ENCODE data around the gene SDSL.

Gene SDSL

DNA sequence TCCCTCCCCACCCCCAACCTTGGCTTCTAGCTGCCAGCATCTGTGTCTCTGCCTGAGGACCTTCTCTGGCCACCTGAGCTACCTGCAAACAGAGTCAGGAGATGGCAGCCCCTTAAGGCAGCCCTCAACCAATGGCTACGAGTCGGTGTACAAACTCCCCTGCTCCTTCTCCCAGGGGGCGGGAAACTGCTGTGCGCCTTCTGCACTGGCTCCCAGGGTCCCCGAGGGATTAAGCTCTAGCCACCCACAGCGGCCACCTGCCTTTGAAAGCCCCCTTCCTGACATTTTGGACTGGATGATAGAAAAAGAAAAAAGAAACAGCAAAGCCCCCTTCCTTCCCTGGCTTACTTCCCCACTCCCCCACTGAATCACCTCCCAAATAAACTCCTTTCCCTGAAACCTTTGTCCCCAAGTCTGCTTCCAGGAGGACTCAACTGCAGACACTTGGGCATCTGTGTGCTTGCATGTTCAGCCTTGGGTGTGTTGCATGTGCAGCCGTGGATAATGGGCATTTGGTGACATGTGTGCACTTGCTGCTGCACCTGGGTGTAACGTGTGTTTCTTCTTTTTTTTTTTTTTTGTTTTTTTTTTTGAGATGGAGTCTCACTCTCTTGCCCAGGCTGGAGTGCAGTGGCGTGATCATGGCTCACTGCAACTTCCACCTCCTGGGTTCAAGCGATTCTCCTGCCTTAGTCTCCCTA lies 24.5 kb upstream of the SDSL start:
- no peak overlapping the region for H3K4me3 ChIP-seq (ENCODE audit: low read length)
- peaks cover 30% of the 10 kb centered on the region for H3K27me3 ChIP-seq (replicated peaks; ENCODE audit: control insufficient read depth, insufficient read depth, low read length)

DNA sequence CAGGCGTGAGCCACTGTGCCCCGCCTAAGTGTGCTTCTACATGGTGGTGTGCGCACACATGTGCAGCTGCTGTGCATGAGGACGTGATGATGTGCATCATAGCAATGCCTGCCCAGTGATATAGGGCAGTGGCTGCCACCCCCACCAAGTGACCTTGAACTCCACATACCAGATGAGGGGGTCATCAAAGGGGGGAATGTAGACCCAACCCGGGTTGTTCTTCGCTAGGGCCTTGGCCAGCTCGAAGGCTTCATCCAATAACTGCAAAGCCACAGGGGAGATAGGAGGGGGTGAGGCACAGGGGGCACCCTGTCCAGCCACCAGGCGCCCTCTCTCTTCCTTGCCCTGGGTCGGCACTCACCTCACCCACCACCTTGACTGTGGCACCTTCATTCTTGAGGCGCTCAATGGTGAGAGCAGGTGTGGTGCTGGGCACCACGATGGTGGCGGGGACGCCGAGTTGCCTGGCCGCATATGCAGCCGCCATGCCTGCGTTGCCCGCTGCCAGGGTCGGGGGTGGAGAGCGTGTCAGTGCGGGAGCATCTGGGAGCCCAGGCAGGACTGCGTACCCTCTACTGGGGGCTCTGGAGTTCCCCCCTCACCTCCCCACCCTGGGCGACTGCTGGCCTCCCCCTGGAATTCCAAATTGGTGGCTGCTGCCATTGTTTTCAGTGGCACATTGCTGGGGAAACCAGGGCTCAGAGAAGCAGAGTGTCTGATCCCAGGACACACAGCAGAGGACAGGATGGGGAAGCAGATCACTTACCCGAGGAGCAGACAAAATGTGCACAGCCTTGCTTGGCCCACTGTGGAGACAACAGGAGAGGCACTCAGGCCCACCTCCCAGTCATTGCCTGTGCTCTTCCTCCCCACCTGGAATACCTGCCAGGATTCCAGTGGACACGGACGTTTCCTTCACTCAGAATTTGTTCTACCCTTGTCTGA lies 23.6 kb upstream of the SDSL start:
- Histone ChIP-seq H3K4me1 (ENCODE audit: control insufficient read depth, insufficient read depth, low read length) (no peaks in the 10 kb centered on the region), H3K4me3 (ENCODE audit: low read length) (no peak overlapping the region), H3K9me3 (ENCODE audit: control insufficient read depth, low read length) (no peaks in the 10 kb centered on the region), H3K27me3 (replicated peaks; ENCODE audit: control insufficient read depth, insufficient read depth, low read length) (peaks cover 30% of the 10 kb centered on the region), H3K9ac (ENCODE audit: low read length) (no peak overlapping the region), H3K36me3 (ENCODE audit: control insufficient read depth, insufficient read depth, low read length, severe bottlenecking) (no peaks in the 10 kb centered on the region)
- DNase-seq (ENCODE audit: low read depth): no peak

More for the DNA sequence above, 24.5 kb upstream of the SDSL start:
- Histone ChIP-seq H3K36me3 (ENCODE audit: control insufficient read depth, insufficient read depth, low read length, severe bottlenecking) (no peaks in the 10 kb centered on the region), H3K9me3 (ENCODE audit: control insufficient read depth, low read length) (no peaks in the 10 kb centered on the region), H3K4me1 (ENCODE audit: control insufficient read depth, insufficient read depth, low read length) (no peaks in the 10 kb centered on the region), H3K9ac (ENCODE audit: low read length) (no peak overlapping the region)
- no peak for DNase-seq (ENCODE audit: low read depth)

- no peak overlapping the region for H3K4me3 ChIP-seq (ENCODE audit: low read length)
- H3K36me3 ChIP-seq (ENCODE audit: control insufficient read depth, insufficient read depth, low read length, severe bottlenecking): no peaks in the 10 kb centered on the region
- DNase-seq (ENCODE audit: low read depth): no peak
- peaks cover 4% of the 10 kb centered on the region for H3K4me1 ChIP-seq (ENCODE audit: control insufficient read depth, insufficient read depth, low read length)
- no peak overlapping the region for H3K9ac ChIP-seq (ENCODE audit: low read length)
- no peaks in the 10 kb centered on the region for H3K9me3 ChIP-seq (ENCODE audit: control insufficient read depth, low read length)
- peaks cover 30% of the 10 kb centered on the region for H3K27me3 ChIP-seq (replicated peaks; ENCODE audit: control insufficient read depth, insufficient read depth, low read length)
Measured at GRCh38 chr12:113399490-113399889, 22.7 kb upstream of the SDSL start.

DNA sequence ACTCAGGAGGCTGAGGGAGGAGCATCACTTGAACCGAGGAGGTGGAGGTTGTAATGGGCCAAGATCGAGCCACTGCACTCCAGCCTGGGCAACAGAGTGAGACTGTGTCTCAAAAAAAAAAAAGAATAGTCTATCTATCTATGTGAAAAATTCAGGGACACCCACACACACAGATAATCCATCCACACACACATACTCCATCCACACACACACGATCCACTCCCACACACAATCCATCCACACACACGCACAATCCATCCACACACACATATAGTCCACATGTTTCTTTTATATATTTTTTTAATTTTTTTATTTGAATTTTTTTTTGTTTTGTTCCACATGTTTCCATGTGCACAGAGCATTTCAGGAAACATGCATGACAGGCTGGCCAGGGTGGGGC lies 21.8 kb upstream of the SDSL start:
- H3K9ac ChIP-seq (ENCODE audit: low read length): no peak overlapping the region
- no peak overlapping the region for H3K4me3 ChIP-seq (ENCODE audit: low read length)
- peaks cover 4% of the 10 kb centered on the region for H3K4me1 ChIP-seq (ENCODE audit: control insufficient read depth, insufficient read depth, low read length)
- H3K36me3 ChIP-seq (ENCODE audit: control insufficient read depth, insufficient read depth, low read length, severe bottlenecking): no peaks in the 10 kb centered on the region
- DNase-seq (ENCODE audit: low read depth): no peak
- no peaks in the 10 kb centered on the region for H3K9me3 ChIP-seq (ENCODE audit: control insufficient read depth, low read length)
- peaks cover 30% of the 10 kb centered on the region for H3K27me3 ChIP-seq (replicated peaks; ENCODE audit: control insufficient read depth, insufficient read depth, low read length)

- no peaks in the 10 kb centered on the region for H3K36me3 ChIP-seq (ENCODE audit: control insufficient read depth, insufficient read depth, low read length, severe bottlenecking)
- H3K4me3 ChIP-seq (ENCODE audit: low read length): no peak overlapping the region
- no peak overlapping the region for H3K9ac ChIP-seq (ENCODE audit: low read length)
- H3K27me3 ChIP-seq (replicated peaks; ENCODE audit: control insufficient read depth, insufficient read depth, low read length): peaks cover 30% of the 10 kb centered on the region
- H3K4me1 ChIP-seq (ENCODE audit: control insufficient read depth, insufficient read depth, low read length): peaks cover 4% of the 10 kb centered on the region
- H3K9me3 ChIP-seq (ENCODE audit: control insufficient read depth, low read length): no peaks in the 10 kb centered on the region
- DNase-seq (ENCODE audit: low read depth): no peak
Measured at GRCh38 chr12:113401066-113402000, 20.8 kb upstream of the SDSL start.

- DNase-seq (ENCODE audit: low read depth): no peak
- peaks cover 21% of the 10 kb centered on the region for H3K27me3 ChIP-seq (replicated peaks; ENCODE audit: control insufficient read depth, insufficient read depth, low read length)
- no peaks in the 10 kb centered on the region for H3K36me3 ChIP-seq (ENCODE audit: control insufficient read depth, insufficient read depth, low read length, severe bottlenecking)
- no peak overlapping the region for H3K9ac ChIP-seq (ENCODE audit: low read length)
- H3K4me1 ChIP-seq (ENCODE audit: control insufficient read depth, insufficient read depth, low read length): peaks cover 7% of the 10 kb centered on the region
- H3K4me3 ChIP-seq (ENCODE audit: low read length): no peak overlapping the region
- no peaks in the 10 kb centered on the region for H3K9me3 ChIP-seq (ENCODE audit: control insufficient read depth, low read length)
Measured at GRCh38 chr12:113402586-113403260, 19.5 kb upstream of the SDSL start.

DNA sequence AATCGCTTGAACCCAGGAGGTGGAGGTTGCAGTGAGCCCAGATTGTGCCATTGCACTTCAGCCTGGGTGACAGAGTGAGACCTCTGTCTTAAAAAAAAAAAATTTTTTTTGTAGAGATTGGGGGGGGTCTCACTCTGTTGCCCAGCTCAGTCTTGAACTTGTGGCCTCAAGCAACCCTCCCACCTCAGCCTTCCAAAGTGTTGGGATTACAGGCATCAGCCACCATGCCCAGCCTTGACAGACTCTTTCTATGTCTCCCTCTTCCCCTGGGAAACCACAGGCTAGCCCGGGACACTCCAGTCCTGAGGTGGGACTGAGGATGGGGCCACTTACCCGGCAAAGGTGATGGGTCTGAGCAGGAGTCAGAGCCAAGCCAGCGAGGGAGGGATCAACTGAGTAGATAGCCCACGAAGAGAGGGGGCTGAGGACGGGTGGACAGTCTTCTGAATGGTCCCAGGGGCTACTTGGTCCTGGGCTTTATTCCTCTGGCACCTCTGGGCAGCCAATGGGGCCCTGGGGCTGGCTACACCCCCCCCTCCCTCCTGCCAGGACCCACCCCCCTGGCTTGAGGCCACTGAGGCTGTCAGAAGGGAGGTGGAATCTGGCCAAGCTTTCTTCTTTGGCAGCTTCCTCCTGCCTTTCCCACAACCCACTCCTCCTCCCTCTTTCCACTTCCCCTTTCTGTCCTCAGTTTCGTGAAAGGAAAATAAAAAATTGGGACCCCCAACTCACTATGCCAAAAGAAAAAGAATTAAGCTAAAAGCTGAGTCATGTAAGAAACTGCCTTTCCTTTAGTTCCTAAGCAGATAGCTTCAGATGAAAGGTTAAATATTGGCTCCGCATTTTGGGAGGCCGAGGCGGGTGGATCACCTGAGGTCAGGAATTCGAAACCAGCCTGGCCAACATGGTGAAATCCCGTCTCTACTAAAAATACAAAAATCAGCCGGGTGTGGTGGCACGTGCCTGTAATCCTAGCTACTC lies 18.5 kb upstream of the SDSL start, which contains the start of gene SDS:
Gene SDS, minus strand, starts transcription at position 453 of the 981 bp plus-strand sequence. CDS start 4,179 bp downstream, outside the sequence.
- Histone ChIP-seq H3K9ac (ENCODE audit: low read length) (no peak within 1 kb of the TSS), H3K27me3 (replicated peaks; ENCODE audit: control insufficient read depth, insufficient read depth, low read length) (peaks cover 13% of the 10 kb centered on the region), H3K4me3 (ENCODE audit: low read length) (peak within 1 kb of the TSS; percentile 65), H3K9me3 (ENCODE audit: control insufficient read depth, low read length) (no peaks in the 10 kb centered on the region), H3K4me1 (ENCODE audit: control insufficient read depth, insufficient read depth, low read length) (peaks cover 13% of the 10 kb centered on the region), H3K36me3 (ENCODE audit: control insufficient read depth, insufficient read depth, low read length, severe bottlenecking) (no peaks in the 10 kb centered on the region)
- peak; percentile 18 for DNase-seq (ENCODE audit: low read depth)

GRCh38 chr12:113405694-113406093 lies 16.5 kb upstream of the SDSL start:
- Histone ChIP-seq H3K27me3 (replicated peaks; ENCODE audit: control insufficient read depth, insufficient read depth, low read length) (peaks cover 5% of the 10 kb centered on the region), H3K4me1 (ENCODE audit: control insufficient read depth, insufficient read depth, low read length) (peaks cover 13% of the 10 kb centered on the region), H3K9me3 (ENCODE audit: control insufficient read depth, low read length) (no peaks in the 10 kb centered on the region), H3K4me3 (ENCODE audit: low read length) (no peak overlapping the region), H3K36me3 (ENCODE audit: control insufficient read depth, insufficient read depth, low read length, severe bottlenecking) (no peaks in the 10 kb centered on the region), H3K9ac (ENCODE audit: low read length) (no peak overlapping the region)
- DNase-seq (ENCODE audit: low read depth): no peak

DNA sequence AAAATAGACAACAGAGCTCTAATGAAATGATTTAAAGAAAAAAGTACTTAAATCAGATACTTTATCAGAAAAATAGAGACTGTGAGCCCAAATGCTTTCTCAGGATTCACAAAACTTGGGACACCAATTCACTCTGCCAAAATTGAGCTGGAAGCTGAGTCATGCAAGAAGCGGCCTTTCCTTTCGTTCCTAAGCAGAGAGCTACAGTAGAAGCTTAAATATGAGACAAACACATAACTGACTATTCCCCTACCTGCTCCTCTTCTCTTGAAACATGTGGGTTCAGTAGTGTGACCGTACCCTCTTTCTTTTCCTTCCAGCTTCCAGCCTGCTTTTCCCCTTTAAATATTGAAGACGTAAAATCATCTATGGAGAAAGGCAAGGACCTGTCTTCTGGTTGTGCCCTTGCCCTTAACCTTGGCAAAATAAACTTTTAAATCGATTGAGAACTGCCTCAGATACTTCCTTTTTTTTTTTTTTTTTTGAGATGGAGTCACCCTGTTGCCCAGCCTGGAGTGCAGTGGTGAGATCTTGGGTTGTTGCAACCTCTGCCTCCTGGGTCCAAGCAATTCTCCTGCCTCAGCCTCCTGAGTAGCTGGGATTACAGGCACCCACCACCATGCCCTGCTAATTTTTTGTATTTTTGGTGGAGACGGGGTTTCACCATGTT lies 14.1 kb upstream of the SDSL start:
- peak; percentile 69 for DNase-seq (ENCODE audit: low read depth)
- peaks cover 12% of the 10 kb centered on the region for H3K27me3 ChIP-seq (replicated peaks; ENCODE audit: control insufficient read depth, insufficient read depth, low read length)
- H3K4me3 ChIP-seq (ENCODE audit: low read length): peak overlapping the region; percentile 44
- peak overlapping the region; percentile 71 for H3K9ac ChIP-seq (ENCODE audit: low read length)
- H3K36me3 ChIP-seq (ENCODE audit: control insufficient read depth, insufficient read depth, low read length, severe bottlenecking): no peaks in the 10 kb centered on the region
- H3K4me1 ChIP-seq (ENCODE audit: control insufficient read depth, insufficient read depth, low read length): peaks cover 13% of the 10 kb centered on the region
- no peaks in the 10 kb centered on the region for H3K9me3 ChIP-seq (ENCODE audit: control insufficient read depth, low read length)

Measured in adipocyte (in vitro differentiated cells).